HG03565 (cell line): ENCODE measurements around the gene GFRA1.

ENCODE experiments used
- ATAC-seq: cut with Tn5 transposase; IDR thresholded peaks from one replicate; pipeline ENCODE4 v1.9.1; 2021; ENCODE audit warnings: mild to moderate bottlenecking, moderate library complexity; ENCODE audit not compliant: unreplicated experiment

Gene GFRA1

DNA sequence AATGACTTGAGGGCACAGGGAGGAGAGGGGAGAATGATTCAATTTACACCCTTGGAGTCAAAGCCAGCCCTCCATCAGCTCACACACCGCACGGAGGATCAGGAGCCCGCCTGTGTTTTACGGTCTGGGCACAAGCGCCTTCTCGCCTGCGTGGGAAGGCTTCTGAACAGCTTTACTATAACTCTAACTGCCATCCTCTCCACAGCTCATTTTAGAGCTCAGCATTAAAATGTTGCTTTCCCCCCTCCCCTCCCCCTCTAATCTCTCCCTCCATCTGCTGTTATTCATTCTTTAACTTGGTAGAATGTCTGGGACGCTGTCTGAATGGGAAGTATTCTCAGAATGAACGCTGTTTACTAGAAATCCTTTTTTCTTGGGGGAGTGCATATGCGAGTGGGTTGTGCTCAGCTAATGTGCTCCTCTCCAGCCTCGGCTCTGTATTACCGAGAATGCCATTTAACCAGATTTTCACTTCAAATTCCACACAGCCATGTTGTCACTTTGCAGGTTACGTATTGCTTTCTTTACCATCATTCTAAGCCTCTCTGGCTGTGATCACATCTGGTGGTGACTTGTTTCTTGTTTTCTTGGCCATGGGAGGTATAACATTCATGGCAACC, 140.1 kb downstream of the GFRA1 start:
- no peak for ATAC-seq

DNA sequence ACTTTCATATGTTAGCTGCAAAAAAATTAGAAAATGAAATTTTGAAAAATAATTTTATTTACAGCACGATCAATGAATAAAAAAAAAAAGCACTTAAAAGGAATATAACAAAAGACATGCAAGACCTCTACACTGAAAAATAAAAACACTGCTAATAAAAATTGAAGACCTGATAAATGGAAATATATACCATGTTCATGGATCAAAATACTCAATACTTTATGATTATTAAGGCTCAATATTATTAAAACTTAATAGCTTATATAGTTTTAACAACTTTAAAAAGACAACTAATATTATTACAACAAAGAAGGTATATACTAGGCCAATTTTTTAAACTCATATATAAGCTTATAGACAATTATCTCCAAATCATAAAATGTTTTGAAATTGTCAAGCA, 143.0 kb downstream of the GFRA1 start:
- no peak for ATAC-seq

DNA sequence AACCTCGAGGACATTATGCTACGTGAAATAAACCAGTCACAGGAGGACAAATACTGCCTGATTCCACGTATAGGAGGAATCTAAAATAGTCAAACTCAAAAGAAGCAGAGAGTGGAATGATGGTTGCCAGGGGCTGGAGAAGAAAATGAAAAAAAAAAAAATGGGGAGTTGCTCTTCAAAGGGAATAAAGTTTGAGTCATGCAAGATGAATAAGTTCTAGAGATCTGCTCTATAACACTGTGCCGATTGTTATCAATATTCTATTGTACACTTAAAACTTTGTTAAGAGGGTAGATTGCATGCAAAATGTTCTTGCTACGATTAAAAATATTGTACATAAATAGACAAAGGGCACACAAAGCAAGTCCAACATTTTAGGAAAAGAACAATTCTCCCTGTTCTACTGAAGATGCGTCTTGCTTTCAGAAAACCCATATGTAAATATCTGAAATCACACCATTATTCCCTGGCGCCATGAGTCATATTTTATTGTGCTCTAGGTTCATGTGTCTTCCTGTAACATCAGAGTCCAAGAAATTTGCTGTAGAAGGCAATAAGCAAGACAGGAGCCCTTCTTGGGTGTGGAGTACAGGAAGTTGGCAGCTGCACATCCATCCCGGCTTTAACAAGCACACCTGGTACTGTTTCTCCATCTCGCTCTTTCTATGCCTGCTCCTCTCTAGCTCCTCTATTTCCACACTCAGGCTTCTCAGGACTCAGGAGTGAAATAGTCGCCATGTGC, 145.9 kb downstream of the GFRA1 start:
- ATAC-seq: no peak

DNA sequence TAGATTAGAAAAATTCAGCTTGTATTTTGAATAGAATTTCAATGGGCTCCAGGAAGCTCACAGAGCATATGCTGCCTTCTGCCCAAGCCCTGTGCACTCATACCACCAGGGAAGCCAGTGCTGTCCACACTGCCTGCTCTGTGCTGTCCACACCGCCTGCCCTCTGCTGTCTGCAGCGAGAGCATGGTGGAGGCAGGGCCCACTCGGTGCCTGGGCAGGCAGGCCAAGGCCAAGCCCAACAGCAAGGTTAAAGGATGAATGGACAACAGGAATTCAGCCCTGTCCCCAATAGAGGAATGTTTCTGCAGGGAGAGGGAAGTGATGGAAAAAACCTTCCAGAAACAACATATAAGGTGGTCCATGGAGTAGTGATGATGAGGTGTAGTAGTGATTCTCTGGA, 146.8 kb downstream of the GFRA1 start:
- no peak for ATAC-seq

DNA sequence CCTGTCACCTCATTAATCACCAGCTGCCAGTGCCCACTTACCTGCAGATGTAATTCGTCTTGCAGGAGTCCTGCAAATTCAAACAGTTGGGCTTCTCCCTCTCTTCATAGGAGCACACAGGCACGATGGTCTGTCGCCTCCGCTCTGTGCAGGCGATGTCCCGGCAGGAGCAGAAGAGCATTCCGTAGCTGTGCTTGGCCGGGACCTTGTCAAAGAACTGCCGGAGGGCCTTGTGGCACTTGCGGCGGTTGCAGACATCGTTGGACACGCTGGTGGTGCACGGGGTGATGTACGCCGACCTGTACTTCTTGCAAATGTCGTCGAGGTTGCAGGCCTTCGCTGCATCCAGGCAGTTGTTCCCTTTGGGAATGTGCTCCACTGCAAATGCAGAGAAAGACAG, 147.8 kb downstream of the GFRA1 start:
- no peak for ATAC-seq

DNA sequence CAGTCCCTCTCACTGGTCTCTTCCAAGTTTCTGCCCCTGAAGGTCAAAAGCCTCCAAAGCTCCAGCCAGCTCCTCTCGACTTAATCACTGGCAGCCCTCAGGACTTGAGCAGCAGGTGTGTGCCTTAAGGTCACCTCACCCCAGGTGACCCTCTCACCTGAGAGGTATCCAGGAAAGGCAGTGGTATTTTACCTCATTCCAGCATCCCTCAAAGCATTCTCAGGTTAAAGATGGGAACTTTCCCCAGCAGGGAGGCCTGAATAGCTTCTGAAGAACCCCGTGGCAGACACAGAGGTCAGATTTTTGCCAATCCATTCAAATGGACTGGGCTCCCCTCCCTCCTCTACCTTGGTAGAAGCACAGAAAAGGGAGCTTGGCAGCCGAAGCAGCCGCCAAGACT, 148.2 kb downstream of the GFRA1 start:
- ATAC-seq: no peak

DNA sequence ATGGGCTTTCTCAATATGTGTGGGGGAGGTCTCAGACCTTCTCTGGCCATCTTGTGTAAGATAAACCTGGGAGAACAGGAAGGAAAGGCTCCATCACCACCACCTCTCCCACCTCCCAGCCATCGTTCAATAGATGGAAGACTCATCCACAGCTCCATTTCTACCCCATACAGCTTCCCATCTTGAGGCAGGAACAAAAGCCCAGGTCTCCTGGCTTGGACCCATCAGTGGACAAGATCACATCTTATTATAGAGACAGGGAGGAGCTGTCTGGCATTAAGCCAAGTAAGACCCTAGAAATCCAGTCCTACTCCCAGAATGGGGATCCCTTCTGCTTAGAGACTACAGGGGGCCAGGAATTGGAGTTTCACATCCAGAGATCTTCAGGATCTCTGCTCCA, 150.3 kb downstream of the GFRA1 start:
- ATAC-seq: no peak

DNA sequence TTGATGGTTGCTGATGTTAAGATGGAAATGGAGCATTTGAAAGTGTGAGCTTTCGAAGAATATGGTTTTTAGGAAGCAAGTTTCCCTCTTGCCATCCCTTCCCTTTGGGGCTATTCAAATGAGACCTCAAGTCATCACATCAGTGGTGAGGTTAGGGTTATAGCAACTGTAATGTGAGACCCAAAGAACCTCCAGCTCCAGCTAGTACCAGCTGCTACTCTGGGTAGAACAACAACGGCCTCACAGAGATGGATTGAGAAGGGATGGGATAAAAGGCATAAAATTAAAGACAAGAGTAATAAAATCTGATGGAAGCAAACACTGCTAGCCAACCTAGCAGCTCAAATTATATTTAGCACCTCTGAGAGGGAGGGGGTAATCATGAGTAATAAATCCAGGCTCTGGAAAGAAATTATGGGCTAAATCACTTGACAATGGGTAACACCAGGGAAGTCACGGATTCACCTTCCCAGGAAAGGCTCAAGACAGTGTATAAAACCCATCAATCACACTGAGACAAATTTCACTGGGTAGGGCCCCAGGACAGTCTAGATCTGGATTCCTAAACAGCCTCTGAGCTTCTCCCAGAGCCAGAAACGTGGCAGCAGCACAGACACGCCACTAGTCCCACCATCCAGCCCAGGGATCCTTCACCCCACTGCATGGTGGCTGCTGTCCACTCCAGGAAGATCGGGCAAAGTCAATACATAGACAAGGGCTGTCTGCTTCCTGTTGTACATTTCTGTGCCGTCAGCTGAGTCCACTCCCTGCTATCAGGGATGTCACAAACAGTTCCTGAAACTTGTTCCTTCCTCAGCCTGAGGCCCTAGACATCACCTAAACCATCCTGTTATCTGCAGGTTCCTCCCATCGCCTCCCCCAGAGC, 151.1 kb downstream of the GFRA1 start:
- no peak for ATAC-seq

DNA sequence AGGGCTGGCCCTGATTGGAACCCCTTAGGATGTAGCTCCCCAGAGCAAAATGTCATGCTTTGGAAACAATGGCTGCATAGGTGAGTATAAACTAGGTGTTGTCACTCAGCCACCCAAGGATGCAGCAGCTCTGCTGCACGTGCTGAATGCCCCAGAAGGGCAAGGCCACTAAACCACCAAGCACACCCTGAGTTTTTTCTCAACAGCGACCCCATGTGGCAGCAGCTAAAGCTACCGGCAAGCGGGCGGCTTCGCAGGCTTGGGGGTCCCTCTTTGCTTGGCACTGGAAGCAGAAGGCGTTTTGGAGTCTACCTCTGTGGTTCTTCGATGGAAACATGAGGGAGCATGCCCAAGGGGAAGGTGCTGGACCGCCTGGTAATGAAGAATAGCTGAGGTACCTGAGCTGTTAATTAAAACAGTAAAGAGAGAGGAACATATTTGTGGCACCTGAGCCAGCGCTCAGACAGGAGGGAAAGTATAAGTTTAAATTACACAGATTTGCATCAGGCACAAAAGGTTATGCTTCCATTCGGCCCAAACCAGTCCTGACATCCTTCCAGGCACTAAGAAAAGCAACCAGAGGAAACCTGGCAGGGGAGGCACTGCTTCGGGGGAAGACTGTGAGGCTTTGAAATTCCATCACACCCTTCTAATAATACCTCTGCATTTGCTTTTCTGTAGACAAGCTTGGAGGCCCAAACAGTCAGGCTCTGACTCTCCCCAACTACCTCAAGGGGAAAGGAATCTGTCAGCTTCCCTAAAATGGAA, 152.1 kb downstream of the GFRA1 start:
- no peak for ATAC-seq

DNA sequence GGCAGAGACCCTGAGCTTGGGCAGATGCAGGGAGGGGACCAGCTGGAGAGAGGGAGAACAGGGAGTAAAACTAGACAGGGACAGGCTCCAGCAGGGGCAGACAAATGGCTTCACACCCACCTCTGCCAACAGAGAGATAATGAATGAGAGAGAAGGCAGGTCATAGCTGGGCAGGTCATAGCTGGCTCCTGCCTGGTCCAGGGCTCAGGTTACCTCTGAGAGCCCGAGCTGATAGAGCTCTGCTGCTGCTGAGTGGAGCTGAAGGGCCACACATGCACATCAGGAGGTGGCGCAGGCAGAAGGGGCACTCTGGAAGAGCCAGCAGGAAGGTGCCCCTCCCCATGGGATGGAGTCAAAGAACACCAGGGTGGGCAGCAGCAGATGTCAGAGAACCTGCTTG, 154.2 kb downstream of the GFRA1 start:
- ATAC-seq: no peak

DNA sequence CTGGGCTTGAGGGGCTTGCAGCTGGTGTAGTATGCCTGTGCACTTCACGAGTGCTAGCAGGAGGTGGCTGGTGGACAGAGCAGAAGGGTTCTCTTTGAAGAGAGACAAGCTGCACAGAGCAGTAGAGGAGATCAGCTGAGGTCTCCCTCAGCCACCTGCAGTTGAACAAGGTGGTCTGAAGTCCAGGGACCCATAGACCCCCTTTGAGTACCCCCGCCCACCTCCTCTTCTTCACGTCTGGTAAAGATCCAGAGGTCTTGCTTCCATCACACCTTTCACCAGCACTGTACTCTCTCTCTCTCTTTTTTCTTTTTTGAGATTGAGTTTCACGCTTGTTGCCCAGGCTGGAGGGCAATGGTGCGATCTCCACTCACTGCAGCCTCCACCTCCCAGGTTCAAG, 157.2 kb downstream of the GFRA1 start:
- ATAC-seq: no peak

DNA sequence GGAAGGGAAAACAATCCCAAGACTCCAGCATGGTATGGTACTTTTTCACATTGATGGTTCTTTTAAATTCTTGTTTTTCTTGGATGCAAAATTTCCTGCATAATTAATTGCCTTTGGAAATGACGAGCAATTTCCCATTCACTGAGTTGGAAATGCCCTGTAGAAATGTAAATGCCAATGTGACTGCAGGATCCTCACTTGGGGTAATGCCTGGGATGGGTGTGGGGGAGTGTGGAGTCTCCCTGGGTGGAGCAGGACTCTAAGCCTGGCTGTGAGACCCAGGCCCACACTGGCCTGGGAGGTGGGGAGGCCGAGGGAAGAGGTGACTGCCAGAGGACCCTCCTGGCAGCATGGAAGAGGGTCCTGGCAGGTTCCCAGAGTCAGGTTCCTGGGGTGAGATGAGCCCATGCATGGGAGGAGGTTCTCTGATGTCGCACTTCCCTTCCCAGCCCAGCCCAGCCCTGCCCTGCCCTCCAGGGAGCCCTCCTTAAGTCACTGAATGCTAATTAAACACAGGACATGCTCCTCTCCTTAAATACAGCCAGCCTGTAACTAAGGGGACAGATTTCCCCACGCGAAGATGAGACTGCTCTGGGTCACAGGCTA, 157.9 kb downstream of the GFRA1 start:
- ATAC-seq: no peak

DNA sequence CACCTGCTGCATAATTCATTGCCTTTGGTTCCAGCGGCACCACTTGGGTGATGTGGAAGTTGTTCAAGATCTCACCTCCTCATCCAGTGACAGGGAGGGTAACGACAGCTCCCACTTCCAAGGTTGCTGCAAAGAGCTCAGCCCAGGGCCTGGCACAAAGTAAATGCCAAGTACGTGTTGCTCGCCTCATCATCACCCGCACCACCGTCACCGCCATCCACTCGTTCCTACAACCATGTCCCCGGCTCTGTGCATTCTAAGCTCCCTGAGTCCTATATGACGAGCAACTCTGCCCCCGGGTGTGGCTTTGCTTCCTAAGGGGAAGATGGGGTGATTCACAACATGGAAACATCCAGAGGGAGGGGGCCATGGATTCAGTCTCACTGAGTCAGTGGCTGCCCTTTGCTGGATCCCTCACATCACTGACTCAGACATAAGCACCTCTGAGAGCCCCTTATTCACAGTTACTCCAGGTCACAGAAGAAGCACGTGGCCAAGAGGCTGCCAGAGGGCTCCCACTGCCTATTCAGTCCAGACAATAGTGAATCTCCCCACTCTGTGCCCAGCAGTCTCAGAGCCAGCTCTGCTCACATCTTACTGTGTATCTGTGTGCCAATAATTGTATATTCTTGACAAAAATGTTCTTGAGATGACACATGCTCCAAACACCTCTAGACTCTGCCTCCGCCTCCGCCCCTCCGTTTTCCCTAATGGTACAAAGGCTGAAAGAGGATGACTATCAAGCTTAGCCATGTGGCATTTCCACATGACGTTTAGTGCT, 159.1 kb downstream of the GFRA1 start:
- no peak for ATAC-seq

DNA sequence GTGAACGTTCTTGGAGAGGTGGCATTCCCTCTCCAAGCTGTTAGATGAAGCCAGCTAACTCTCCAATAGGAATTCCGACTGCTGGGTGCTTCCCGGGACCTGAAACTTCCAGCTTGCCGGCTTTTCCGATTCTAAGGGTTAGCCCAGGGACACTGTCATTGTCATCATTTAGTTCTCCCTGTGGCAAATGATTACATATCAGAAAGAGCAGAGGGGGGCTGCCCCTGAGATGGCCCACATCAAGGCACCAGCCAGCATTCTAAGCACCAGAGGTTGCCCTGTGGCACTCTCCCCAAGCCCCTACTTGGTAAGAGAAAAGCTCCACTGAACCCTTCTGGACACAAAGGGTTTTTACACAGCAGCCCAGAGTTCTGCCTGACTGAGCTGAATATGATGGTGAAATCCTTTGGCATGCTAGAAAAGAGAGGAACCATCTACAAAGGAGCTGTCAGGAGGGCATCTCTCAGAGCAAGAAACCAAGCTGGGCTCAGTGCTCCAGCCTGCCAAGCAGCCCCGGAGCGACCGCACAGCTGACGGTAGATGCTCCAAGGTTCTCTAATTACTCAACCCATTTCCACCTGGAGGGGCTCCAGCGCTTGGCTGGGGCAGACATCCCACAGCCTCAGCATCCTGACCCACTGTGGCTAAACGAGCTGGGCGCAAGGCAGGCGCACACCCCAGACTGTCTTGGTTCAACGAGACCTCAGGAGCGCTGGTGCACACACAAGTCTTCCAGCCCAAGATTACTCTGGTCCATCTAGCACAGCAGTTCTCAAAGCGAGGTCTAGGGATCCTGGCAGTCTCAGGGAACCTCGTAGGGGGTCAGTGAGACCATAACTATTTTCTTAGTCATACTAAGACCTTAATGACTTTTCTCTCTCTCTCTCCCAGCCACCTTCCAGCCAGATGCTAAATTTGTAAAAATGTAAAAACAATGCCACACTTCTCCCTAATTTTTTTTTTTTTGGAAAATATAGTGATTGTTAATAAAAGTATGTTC, 160.5 kb downstream of the GFRA1 start:
- no peak for ATAC-seq

DNA sequence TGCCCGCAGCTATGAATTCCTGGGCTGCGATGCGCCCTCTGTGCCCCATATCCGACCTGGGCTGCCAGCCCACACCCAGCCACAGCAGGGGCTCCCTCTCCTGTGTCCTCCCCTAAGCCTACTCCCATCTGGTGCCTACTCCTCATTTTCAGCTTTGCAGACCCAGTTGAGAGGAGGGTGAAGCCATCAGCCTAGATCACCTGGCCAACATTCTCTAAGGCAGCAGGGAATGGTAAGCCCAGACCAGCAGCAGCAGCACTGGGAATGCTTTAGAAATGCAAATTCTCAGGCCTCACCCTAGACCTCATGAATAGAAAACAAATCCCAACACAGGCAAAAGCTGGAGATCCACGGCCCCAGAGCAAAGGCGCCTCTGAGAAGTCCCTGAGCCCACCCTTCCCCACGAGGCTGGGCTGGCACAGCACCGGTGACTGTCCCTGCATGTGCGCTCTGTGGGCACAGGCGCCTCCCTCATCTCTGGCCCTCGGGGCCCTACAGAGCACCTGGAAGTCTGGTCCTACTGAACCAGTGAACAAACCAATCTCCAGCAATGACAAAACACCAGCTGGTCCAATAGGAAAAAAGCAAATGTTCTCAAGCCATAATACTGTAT, 161.4 kb downstream of the GFRA1 start:
- ATAC-seq: no peak

DNA sequence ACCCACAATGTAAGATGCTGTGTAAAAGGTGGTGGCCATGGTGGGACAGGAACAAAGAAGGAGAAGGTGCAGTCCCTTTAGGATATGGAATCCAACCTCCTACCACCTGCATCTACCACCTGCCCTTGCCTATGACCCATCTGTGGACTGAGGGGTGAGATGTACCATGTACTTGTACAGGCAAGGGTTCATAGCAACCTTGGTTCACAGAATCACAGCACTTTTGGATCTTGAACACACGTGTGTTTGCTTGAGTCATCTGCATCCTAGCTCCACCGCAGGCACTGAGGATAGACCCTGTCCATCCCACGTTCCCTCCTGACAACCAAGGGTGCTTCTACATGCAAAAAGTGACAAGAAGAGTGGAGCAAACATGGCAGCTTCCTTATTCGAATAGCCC, 162.3 kb downstream of the GFRA1 start:
- no peak for ATAC-seq

DNA sequence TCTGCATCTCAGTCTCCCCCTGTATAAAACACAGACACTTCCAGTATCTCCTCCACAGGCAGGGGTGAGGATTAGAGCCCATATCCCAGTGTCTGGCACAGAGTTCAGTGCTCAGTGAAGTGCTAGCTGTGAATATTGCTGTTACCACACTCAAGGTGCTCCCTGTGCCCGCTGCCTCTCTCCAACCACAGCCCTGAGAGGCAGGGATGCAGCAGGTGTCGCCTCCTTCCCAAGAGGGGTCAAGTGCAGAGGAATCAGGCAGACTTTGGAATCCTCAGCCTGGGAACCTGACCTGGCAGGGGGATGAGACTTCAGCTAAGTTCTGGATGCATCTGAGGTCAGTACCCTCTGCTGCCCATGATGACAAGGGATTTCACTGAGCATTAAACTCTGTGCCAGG, 163.1 kb downstream of the GFRA1 start:
- ATAC-seq: no peak

DNA sequence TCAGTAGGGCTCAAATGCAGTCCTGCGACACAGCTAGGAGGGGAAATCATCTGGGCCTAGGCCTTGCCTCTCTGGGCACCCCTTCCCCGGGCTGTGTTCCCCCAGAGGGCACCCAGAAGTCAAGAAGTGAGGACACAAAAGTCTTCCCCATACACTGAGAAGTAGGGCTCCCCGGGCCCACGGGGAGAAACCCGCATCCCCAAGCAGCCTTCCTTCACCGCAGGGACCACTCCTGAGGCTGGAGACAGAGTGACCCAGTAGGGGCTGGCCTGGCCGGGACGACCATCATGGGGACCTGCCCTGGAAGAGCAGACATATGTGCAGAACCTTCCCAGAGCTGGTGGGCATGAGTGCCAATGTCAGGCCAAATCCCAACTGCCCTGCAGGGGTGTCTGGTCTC, 163.5 kb downstream of the GFRA1 start:
- ATAC-seq: no peak
